Measurements from ENCODE around the gene PLCB2.

GRCh38 chr15:40287505-40287904 lies 20.2 kb downstream of the PLCB2 start:
- TF ChIP-seq CTCF (IDR thresholded peaks at IDR 0.05; ENCODE audit: extremely low read depth in 1 of 2, insufficient read depth in 1 of 2, low read depth in 1 of 2, low read length in 2 of 2), result no peak
- no peak for TF ChIP-seq POLR2A (IDR thresholded peaks at IDR 0.05; ENCODE audit: low read depth, low read length)

Data from endothelial cell of umbilical vein (primary cell).